ENCODE measurements around the gene FICD. TPM values are rescaled to one million over a fixed set of nuclear protein-coding genes. Genes with fewer than 3 reads are reported as not detected.

FICD gene
- total RNA-seq, 2 experiments from 2014 or later, result 3.5 to 4.5 TPM

DNA sequence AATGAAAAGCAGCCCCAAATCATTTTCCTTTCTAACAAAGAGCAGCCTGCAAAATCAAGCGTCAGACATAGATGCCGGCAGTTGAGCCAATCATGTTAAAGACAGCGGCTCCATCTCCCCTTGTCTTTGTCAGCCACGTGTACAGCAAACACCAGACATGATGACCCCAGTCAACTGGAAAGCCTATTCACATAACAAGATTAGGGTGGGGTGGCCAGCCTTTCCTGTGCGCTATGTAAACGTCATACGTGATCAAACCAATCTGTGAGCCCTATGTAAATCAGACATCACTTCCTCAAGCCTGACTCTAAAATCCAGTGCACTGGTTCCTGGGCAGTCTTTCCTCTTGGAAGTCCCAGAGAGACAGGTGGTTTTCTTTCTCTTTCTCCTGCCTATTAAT is 9.9 kb upstream of the FICD start:
- Mint-ChIP-seq H3K4me3 (no peak overlapping the region), H3K27ac (no peak overlapping the region), H3K4me1 (peaks cover 7% of the 10 kb centered on the region), H3K36me3 (ENCODE audit: low read depth) (no peaks in the 10 kb centered on the region), H3K9me3 (ENCODE audit: low read depth) (peaks cover 16% of the 10 kb centered on the region), H3K27me3 (peaks cover 9% of the 10 kb centered on the region)
- no peak for ATAC-seq
- ChIA-PET CTCF (no interaction called here), POLR2A (no interaction called here)
- DNase-seq, result no peak
- intact Hi-C loops (cut with DNase I, micrococcal nuclease), result no loop called here

DNA sequence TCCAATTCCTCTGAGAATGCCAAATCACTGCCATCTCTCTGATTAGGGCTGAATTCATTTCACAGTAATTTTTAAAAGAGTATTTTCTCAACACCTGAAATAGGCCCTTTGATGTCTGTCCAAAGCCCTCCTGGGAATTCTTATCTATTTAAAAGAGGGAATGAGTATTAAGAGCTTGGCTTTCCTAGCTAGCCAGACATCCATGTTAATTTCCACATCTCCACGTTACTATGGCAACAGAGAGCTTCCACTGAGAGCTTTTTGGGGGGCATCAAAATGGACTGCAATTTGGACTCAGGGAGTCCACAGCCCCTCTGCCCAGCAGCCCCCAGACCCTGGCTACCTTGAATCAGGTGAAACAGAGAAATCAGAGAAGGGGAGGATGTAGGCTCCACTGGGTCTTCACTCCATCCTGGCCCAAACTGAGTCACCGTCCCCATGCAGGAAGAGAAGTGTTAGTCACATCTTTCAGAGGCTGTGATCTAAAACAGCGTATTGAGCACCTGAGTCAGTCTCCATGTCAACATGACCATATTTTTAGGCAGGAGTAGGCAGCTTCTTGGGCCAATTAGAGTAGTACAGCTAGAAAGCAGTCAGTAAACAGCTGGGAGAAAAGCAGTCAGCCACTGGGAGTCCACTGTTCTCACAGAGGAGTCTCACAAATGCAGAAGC is 7.0 kb upstream of the FICD start:
- DNase-seq (peak; percentile 64), ATAC-seq (peak; percentile 95)
- Mint-ChIP-seq H3K9me3 (ENCODE audit: low read depth) (peaks cover 8% of the 10 kb centered on the region), H3K4me1 (peaks cover 18% of the 10 kb centered on the region), H3K4me3 (no peak overlapping the region), H3K27ac (no peak overlapping the region), H3K27me3 (peaks cover 3% of the 10 kb centered on the region), H3K36me3 (ENCODE audit: low read depth) (no peaks in the 10 kb centered on the region)
- CTCF ChIA-PET, result interaction anchor here (1.0 to 2.9 kb wide), 7 partner anchors 11 to 521 kb away, joined by 3 to 6 read pairs (median 3); no protein-coding TSS in a partner anchor
- intact Hi-C loops (cut with DNase I, micrococcal nuclease), result no loop called here
- POLR2A ChIA-PET, result interaction anchor here (0.6 kb wide), 1 partner anchor 65 kb away, joined by 3 read pairs; no protein-coding TSS in a partner anchor

GRCh38 chr12:108509806-108510205 is 5.3 kb upstream of the FICD start:
- POLR2A ChIA-PET, result no interaction called here
- Mint-ChIP-seq H3K4me1 (peaks cover 20% of the 10 kb centered on the region), H3K27ac (no peak overlapping the region), H3K36me3 (ENCODE audit: low read depth) (no peaks in the 10 kb centered on the region), H3K9me3 (ENCODE audit: low read depth) (no peaks in the 10 kb centered on the region), H3K27me3 (no peaks in the 10 kb centered on the region), H3K4me3 (no peak overlapping the region)
- DNase-seq (no peak), ATAC-seq (no peak)
- intact Hi-C loops (cut with DNase I, micrococcal nuclease), result loop anchor here (5.0 to 10.0 kb wide), 4 partner anchors 53 to 1202 kb away; partner anchors contain the start of genes FAM222A (in 1 of the 2), MMAB (in 1 of the 2) and MVK (in 1 of the 2)
- CTCF ChIA-PET, result interaction anchor here (1.5 to 2.9 kb wide), 3 partner anchors 13 to 520 kb away, joined by 4 to 6 read pairs (median 4); no protein-coding TSS in a partner anchor

DNA sequence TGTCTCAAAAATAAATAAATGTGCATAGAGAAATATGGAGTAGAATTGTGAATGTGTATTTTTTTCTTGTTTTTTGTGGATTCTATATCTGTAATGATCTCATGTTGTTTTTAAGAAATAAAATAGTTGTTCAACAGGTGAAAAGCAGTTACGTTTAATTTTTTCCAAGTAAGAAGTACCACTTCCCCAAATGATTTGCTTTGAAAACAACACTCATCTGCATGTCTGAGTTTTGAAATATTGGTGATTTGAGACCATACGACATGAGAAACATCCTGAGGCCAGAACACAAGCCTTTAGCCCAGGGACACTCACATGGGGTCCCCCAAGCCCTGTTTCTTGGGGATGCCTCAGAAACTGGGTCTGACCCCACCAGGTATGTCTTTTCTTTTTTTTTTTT is 4.2 kb upstream of the FICD start:
- no peaks in the 10 kb centered on the region for H3K27me3 Mint-ChIP-seq
- ChIA-PET POLR2A (no interaction called here), CTCF (interaction anchor here (0.6 to 2.5 kb wide), 2 partner anchors 13 to 520 kb away, joined by 3 to 16 read pairs; no protein-coding TSS in a partner anchor)
- DNase-seq (no peak), ATAC-seq (no peak)
- peaks cover 22% of the 10 kb centered on the region for H3K4me1 Mint-ChIP-seq
- no peak overlapping the region for H3K27ac Mint-ChIP-seq
- no peak overlapping the region for H3K4me3 Mint-ChIP-seq
- no peaks in the 10 kb centered on the region for H3K36me3 Mint-ChIP-seq (ENCODE audit: low read depth)
- intact Hi-C loops (cut with DNase I, micrococcal nuclease), result loop anchor here (1.0 to 10.0 kb wide), 5 partner anchors 54 to 1201 kb away; partner anchors contain the start of genes FAM222A (in 1 of the 2), MMAB (in 1 of the 2) and MVK (in 1 of the 2)
- H3K9me3 Mint-ChIP-seq (ENCODE audit: low read depth), result no peaks in the 10 kb centered on the region

DNA sequence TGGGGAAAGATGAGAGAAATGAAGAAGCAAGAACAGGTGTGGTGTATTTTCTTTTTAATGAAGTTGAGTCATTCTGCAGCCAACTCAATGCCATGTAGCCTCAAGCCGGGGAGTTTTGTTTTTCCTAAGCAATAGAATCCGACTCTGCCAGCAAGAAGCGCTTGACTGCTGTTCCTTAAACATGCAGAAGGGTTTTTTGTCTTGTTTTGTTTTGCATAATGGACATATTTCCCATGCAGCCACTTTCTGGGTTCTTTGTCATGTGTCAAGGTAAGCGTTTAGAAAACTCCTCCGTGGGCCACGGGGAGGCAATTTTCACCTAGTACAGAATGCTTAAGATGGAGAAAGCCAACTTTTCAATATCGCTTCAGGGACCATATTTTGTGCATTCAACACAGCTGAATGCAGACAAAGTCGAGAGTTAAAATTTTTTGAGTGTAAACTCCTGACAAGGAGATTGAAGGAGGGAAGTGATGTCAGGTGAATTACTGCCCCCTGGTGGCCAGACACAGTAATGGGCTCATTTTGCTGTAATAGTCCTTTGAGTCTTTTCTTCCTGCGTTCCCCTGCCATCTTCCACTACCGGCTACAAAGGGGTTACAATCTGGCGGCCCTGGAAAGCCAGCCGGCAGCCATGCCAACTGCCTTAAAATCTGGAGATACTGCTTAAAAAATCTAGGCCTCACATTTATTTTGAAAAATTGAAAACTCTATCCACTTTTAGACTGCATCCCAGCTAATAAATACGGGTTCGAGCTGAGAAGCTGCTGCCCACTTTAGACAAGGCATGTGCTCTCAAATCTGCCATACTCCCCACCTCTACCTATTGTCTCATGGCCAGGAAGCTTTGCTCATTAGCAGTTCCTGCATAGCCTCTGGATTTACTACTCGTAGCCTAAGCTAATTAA is 3.2 kb upstream of the FICD start:
- Mint-ChIP-seq H3K27me3 (no peaks in the 10 kb centered on the region), H3K4me1 (peaks cover 30% of the 10 kb centered on the region), H3K36me3 (ENCODE audit: low read depth) (no peaks in the 10 kb centered on the region), H3K27ac (no peak overlapping the region), H3K9me3 (ENCODE audit: low read depth) (no peaks in the 10 kb centered on the region), H3K4me3 (no peak overlapping the region)
- POLR2A ChIA-PET, result no interaction called here
- DNase-seq (peak; percentile 88), ATAC-seq (no peak)
- CTCF ChIA-PET, result interaction anchor here (0.6 to 2.5 kb wide), 24 partner anchors 9 to 1211 kb away, joined by 3 to 17 read pairs (median 4); no protein-coding TSS in a partner anchor
- intact Hi-C loops (cut with DNase I, micrococcal nuclease), result loop anchor here (1.0 to 10.0 kb wide), 9 partner anchors 55 to 1200 kb away; partner anchors contain the start of genes FAM222A (in 1 of the 2), MMAB (in 1 of the 2) and MVK (in 1 of the 2)

DNA sequence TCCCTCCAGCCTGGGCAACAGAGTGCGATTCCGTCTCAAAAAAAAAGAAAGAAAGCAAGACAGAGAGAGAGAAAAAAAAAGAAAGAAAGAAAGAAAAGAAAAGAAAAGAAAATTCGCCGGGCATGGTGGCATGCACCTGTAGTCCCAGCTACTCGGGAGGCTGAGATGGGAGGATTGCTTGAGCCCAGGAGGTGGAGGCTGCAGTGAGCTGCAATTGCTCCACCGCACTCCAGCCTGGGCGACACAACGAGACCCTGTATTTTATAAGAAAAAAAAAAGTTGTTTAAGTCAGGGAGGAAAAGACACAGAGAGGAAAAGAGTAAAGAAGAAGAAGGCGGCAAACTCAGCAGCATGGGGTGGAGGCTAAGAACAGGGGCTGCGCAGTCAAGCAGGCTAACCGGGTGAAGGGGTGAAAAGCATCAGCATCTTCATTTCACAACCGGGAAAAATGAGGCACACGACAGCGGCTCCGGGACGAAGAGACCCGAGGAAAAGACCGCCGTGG is 557 bp upstream of the FICD start:
- no peak for DNase-seq
- intact Hi-C loops (cut with DNase I, micrococcal nuclease), result loop anchor here (2.0 to 10.0 kb wide), 8 partner anchors 46 to 1198 kb away; partner anchors contain the start of genes FAM222A (in 1 of the 2), MMAB (in 1 of the 2), MVK (in 1 of the 2) and PRDM4 (in 1 of the 2)
- ChIA-PET POLR2A (no interaction called here), CTCF (interaction anchor here (0.5 to 1.4 kb wide), 3 partner anchors 92 to 187 kb away, joined by 3 to 4 read pairs (median 3); no protein-coding TSS in a partner anchor)
- ATAC-seq, result peak; percentile 16
- no peaks in the 10 kb centered on the region for H3K9me3 Mint-ChIP-seq (ENCODE audit: low read depth)
- peaks cover 26% of the 10 kb centered on the region for H3K4me1 Mint-ChIP-seq
- peak overlapping the region; percentile 83 for H3K27ac Mint-ChIP-seq
- H3K4me3 Mint-ChIP-seq, result peak overlapping the region; percentile 82
- peaks cover 4% of the 10 kb centered on the region for H3K36me3 Mint-ChIP-seq (ENCODE audit: low read depth)
- H3K27me3 Mint-ChIP-seq, result no peaks in the 10 kb centered on the region

- no peaks in the 10 kb centered on the region for H3K9me3 Mint-ChIP-seq (ENCODE audit: low read depth)
- H3K36me3 Mint-ChIP-seq (ENCODE audit: low read depth), result peaks cover 17% of the 10 kb centered on the region
- H3K4me1 Mint-ChIP-seq, result peaks cover 26% of the 10 kb centered on the region
- DNase-seq, result no peak
- CTCF ChIA-PET, result interaction anchor here (0.7 to 1.0 kb wide), 3 partner anchors 22 to 895 kb away, joined by 3 to 4 read pairs (median 3); no protein-coding TSS in a partner anchor
- intact Hi-C loops (cut with DNase I, micrococcal nuclease), result loop anchor here (1.0 to 10.0 kb wide), 14 partner anchors 45 to 1197 kb away; partner anchors contain the start of genes PWP1 (in 2 of the 2), SART3 (in 2 of the 2), SELPLG (in 2 of the 2) and ALKBH2 (in 1 of the 2)
- POLR2A ChIA-PET, result interaction anchor here (0.6 to 0.8 kb wide), 2 partner anchors 42 to 44 kb away, joined by 3 read pairs; no protein-coding TSS in a partner anchor
- peak overlapping the region; percentile 82 for H3K4me3 Mint-ChIP-seq
- no peaks in the 10 kb centered on the region for H3K27me3 Mint-ChIP-seq
- peak overlapping the region; percentile 83 for H3K27ac Mint-ChIP-seq
- ATAC-seq, result no peak
These were observed 839 bp downstream of the FICD start for GRCh38 chr12:108515916-108516315.

DNA sequence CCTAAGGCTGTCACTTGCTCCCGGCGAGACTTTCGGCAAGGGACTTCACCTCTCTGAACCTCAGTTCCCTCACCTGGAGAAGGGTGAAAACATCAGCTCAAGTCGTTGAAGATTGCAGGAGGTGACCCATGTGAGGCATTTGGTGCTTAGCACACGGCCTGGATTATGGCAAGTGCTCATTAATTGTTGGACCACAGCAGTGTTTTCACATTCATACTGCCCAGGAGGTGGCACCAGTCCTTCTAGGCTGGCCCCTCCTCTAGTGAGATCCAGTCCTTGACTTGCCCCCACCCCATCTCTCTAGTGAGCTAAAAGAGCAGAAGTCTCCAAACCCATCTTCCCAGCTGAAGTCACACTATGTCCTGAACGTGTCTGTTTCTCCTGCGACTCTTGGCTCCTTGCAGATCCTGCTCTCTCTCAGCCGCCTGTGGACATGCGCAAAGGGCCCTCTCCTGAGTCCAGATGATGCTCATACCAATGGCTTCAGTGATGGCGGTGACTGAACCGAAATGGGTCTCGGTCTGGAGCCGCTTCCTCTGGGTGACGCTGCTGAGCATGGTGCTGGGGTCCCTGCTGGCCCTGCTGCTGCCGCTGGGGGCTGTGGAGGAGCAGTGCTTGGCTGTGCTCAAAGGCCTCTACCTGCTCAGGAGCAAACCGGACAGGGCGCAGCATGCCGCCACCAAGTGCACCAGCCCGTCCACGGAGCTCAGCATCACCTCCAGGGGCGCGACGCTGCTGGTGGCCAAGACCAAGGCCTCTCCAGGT is 1.6 kb downstream of the FICD start:
- DNase-seq (no peak), ATAC-seq (no peak)
- ChIA-PET CTCF (no interaction called here), POLR2A (interaction anchor here (0.8 kb wide), 1 partner anchor 44 kb away, joined by 3 read pairs; no protein-coding TSS in a partner anchor)
- peaks cover 21% of the 10 kb centered on the region for H3K4me1 Mint-ChIP-seq
- no peaks in the 10 kb centered on the region for H3K27me3 Mint-ChIP-seq
- H3K9me3 Mint-ChIP-seq (ENCODE audit: low read depth), result no peaks in the 10 kb centered on the region
- peaks cover 20% of the 10 kb centered on the region for H3K36me3 Mint-ChIP-seq (ENCODE audit: low read depth)
- intact Hi-C loops (cut with DNase I, micrococcal nuclease), result loop anchor here (5.0 to 10.0 kb wide), 2 partner anchors 116 to 1058 kb away; partner anchors contain the start of genes SELPLG (in 2 of the 2), MMAB (in 1 of the 2) and MVK (in 1 of the 2)
- H3K4me3 Mint-ChIP-seq, result peak overlapping the region; percentile 82
- no peak overlapping the region for H3K27ac Mint-ChIP-seq

GRCh38 chr12:108517288-108518100 is 2.4 kb downstream of the FICD start:
- CTCF ChIA-PET, result interaction anchor here (1.0 to 1.3 kb wide), 3 partner anchors 25 to 599 kb away, joined by 3 to 4 read pairs (median 3); no protein-coding TSS in a partner anchor
- Mint-ChIP-seq H3K9me3 (ENCODE audit: low read depth) (no peaks in the 10 kb centered on the region), H3K36me3 (ENCODE audit: low read depth) (peaks cover 27% of the 10 kb centered on the region), H3K4me1 (peaks cover 15% of the 10 kb centered on the region), H3K27ac (no peak overlapping the region), H3K27me3 (no peaks in the 10 kb centered on the region), H3K4me3 (no peak overlapping the region)
- DNase-seq (no peak), ATAC-seq (no peak)
- intact Hi-C loops (cut with DNase I, micrococcal nuclease), result loop anchor here (5.0 to 10.0 kb wide), 2 partner anchors 115 to 1057 kb away; partner anchors contain the start of genes SELPLG (in 2 of the 2), MMAB (in 1 of the 2) and MVK (in 1 of the 2)
- POLR2A ChIA-PET, result no interaction called here

All from activated CD4-positive, alpha-beta T cell treated with anti-CD3 and anti-CD28 coated beads for 36 hours (primary cell).